ENCODE results near the gene FBLL1.
A peak's percentile ranks its signal among the peaks of the same experiment; 100 is the strongest.
"Not testable (repeated sequence)": the region's sequence is repeated elsewhere in the genome, so short reads cannot be mapped to it uniquely, and the experiment has no call there.

Gene FBLL1

GRCh38 chr5:168552146-168552545 lies 23.0 kb downstream of the FBLL1 start:
- DNase-seq (ENCODE audit: low read depth): no peak

GRCh38 chr5:168553377-168554130 lies 24.4 kb downstream of the FBLL1 start:
- no peak for DNase-seq (ENCODE audit: low read depth)

GRCh38 chr5:168557389-168557788 lies 28.3 kb downstream of the FBLL1 start:
- no peak for DNase-seq (ENCODE audit: low read depth)

- no peak for DNase-seq (ENCODE audit: low read depth)
Measured at GRCh38 chr5:168562279-168562678, 33.2 kb downstream of the FBLL1 start.

- DNase-seq (ENCODE audit: low read depth): no peak
Measured at GRCh38 chr5:168563959-168564358, 34.9 kb downstream of the FBLL1 start.

- DNase-seq (ENCODE audit: low read depth): no peak
Measured at GRCh38 chr5:168568738-168569137, 39.6 kb downstream of the FBLL1 start.

- DNase-seq (ENCODE audit: low read depth): no peak
Measured at GRCh38 chr5:168570490-168571328, 41.6 kb downstream of the FBLL1 start.

- DNase-seq (ENCODE audit: low read depth): not testable (repeated sequence)
Measured at GRCh38 chr5:168573663-168574062, 44.6 kb downstream of the FBLL1 start.

GRCh38 chr5:168574156-168574555 lies 45.1 kb downstream of the FBLL1 start:
- not testable (repeated sequence) for DNase-seq (ENCODE audit: low read depth)

GRCh38 chr5:168575391-168576372 lies 46.6 kb downstream of the FBLL1 start:
- DNase-seq (ENCODE audit: low read depth): no peak

GRCh38 chr5:168578006-168578405 lies 48.9 kb downstream of the FBLL1 start:
- no peak for DNase-seq (ENCODE audit: low read depth)

- DNase-seq (ENCODE audit: low read depth): no peak
Measured at GRCh38 chr5:168578538-168579487, 49.7 kb downstream of the FBLL1 start, which contains the start of gene PANK3. Gene PANK3, minus strand, starts transcription at chr5:168579368. Its CDS starts 85 bp downstream, at chr5:168579283.

GRCh38 chr5:168579488-168580226 lies 50.6 kb downstream of the FBLL1 start:
- DNase-seq (ENCODE audit: low read depth): peak; percentile 93

- DNase-seq (ENCODE audit: low read depth): no peak
Measured at GRCh38 chr5:168580227-168580508, 51.1 kb downstream of the FBLL1 start.

All from stimulated activated CD8-positive, alpha-beta memory T cell treated with anti-CD3 and anti-CD28 coated beads, Interleukin-12 subunit alpha, Interleukin-12 subunit beta, amount 100 ng/mL, for 1 hour (primary cell).